Glutamatergic neuron (in vitro differentiated cells): ENCODE data around the gene NUCB1. TPM values are rescaled to one million over a fixed set of nuclear protein-coding genes. Genes with fewer than 3 reads are reported as not detected.

ENCODE experiments used
- DNase-seq: peaks from one replicate; pipeline ENCODE4 v3.0.0; 2022
- H3K27ac Mint-ChIP-seq: one replicate; pipeline ENCODE4 v1.8.0; 2020; ENCODE audit warnings: mild to moderate bottlenecking, mixed read lengths, inconsistent platforms; ENCODE audit not compliant: unreplicated experiment
- H3K27me3 Mint-ChIP-seq: one replicate; pipeline ENCODE4 v1.8.0; 2020; ENCODE audit warnings: mild to moderate bottlenecking, moderate library complexity, mixed read lengths, inconsistent platforms; ENCODE audit not compliant: unreplicated experiment
- H3K36me3 Mint-ChIP-seq: one replicate; pipeline ENCODE4 v1.8.0; 2020; ENCODE audit warnings: mild to moderate bottlenecking, mixed read lengths, inconsistent platforms; ENCODE audit not compliant: unreplicated experiment
- H3K4me1 Mint-ChIP-seq: one replicate; pipeline ENCODE4 v1.8.0; 2020; ENCODE audit warnings: mild to moderate bottlenecking, low read depth, mixed read lengths, inconsistent platforms; ENCODE audit not compliant: unreplicated experiment
- H3K4me3 Mint-ChIP-seq: one replicate; pipeline ENCODE4 v1.8.0; 2020; ENCODE audit warnings: mild to moderate bottlenecking, mixed read lengths, inconsistent platforms; ENCODE audit not compliant: unreplicated experiment
- H3K9me3 Mint-ChIP-seq: one replicate; pipeline ENCODE4 v1.8.0; 2020; ENCODE audit warnings: mild to moderate bottlenecking, moderate library complexity, mixed read lengths, inconsistent platforms; ENCODE audit not compliant: unreplicated experiment
- CTCF ChIP-seq: fragments of 200-600 bp; sonication (generic); IDR thresholded peaks from one replicate; pipeline ENCODE4 v1.5.0; 2021; ENCODE audit not compliant: partially characterized antibody, unreplicated experiment
- total RNA-seq: library from RNA; stranded (reverse); fragmentation: NEBNext Ultra II Directional; extraction: Animal tissue kit (Norgen Biotek cat#: 25700); gene quantifications from one replicate; pipeline ENCODE4 v1.2.1, GENCODE V29; 2021; ENCODE audit not compliant: unreplicated experiment

The NUCB1 gene
- total RNA-seq, 1 donor from 2014 or later: 115 TPM

- Mint-ChIP-seq H3K27me3 (peaks cover 18% of the 10 kb centered on the region), H3K9me3 (peaks cover 17% of the 10 kb centered on the region), H3K4me1 (peaks cover 30% of the 10 kb centered on the region), H3K27ac (peak overlapping the region; percentile 33), H3K36me3 (no peaks in the 10 kb centered on the region), H3K4me3 (no peak overlapping the region)
- TF ChIP-seq CTCF: no peak
- DNase-seq: no peak
These were observed 68.1 kb downstream of the NUCB1 start for GRCh38 chr19:48968179-48968661.

DNA sequence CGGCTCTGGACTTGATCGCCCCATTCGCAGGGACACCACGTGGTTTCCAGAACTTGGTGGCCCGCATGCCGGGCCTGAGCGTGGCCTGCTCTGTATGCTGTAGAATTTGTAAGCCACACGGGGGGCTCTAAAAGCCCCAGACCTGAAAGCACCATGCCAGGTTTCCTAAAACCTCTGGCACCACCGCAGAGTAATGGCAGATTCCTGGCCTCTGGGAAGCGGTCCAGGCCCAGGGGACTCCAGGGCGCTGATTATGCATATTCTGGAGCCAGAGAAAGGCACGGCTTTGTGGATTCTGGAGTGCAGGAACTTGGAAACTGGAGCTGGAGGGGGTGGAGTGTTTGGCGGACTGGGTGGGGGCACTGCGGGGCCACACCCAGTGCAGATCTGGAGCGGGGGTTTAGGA lies 68.7 kb downstream of the NUCB1 start:
- H3K27ac Mint-ChIP-seq: no peak overlapping the region
- peaks cover 26% of the 10 kb centered on the region for H3K4me1 Mint-ChIP-seq
- peaks cover 17% of the 10 kb centered on the region for H3K9me3 Mint-ChIP-seq
- H3K4me3 Mint-ChIP-seq: no peak overlapping the region
- H3K27me3 Mint-ChIP-seq: peaks cover 18% of the 10 kb centered on the region
- no peak for TF ChIP-seq CTCF
- H3K36me3 Mint-ChIP-seq: no peaks in the 10 kb centered on the region
- DNase-seq: no peak

DNA sequence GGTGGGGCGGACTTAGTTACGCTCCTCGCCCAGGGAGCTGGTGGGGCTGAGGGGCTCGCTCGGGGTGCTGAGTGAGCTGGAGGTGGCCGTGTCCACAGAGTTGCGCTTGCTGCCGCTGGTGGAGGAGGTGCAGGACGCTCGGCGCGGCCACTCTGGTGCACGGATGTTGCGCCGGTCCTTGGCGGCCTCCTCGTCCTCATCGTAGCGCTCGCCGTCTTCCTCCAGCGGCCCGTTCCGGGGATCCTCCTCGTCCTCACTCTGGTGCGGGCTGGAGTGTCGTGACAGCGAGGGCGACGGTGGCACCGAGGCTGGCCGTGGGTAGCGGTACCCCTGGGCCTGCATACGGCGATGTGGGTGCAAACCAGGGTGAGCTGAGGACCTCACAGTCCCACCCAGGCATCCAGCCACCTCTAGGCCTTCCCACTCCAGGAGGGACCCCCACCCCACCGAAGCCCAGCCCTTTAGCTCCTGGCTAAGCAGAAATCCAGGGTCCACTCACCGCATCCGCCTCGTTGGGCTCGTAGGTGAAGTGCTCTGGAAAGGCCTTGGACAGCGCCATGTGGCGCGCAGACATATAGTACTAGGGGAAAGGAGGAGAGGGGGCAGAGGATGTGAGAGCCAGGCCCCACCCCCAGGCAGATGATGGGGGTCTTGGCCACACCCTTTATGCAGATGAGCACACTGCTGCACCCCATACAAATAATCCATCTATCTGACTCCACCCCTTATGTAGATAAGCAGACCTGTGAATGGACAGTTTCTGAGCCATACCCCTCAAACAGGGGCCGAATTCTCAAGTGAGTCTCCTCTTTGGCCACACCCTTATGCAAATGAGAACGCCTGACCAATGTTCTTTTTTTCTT lies 69.4 kb downstream of the NUCB1 start:
- no peak for DNase-seq
- TF ChIP-seq CTCF: no peak
- H3K27me3 Mint-ChIP-seq: peaks cover 16% of the 10 kb centered on the region
- peaks cover 14% of the 10 kb centered on the region for H3K9me3 Mint-ChIP-seq
- H3K4me1 Mint-ChIP-seq: peaks cover 20% of the 10 kb centered on the region
- H3K4me3 Mint-ChIP-seq: no peak overlapping the region
- H3K27ac Mint-ChIP-seq: no peak overlapping the region
- H3K36me3 Mint-ChIP-seq: no peaks in the 10 kb centered on the region

- no peak for DNase-seq
- no peak overlapping the region for H3K27ac Mint-ChIP-seq
- peaks cover 12% of the 10 kb centered on the region for H3K9me3 Mint-ChIP-seq
- H3K36me3 Mint-ChIP-seq: no peaks in the 10 kb centered on the region
- TF ChIP-seq CTCF: no peak
- no peak overlapping the region for H3K4me3 Mint-ChIP-seq
- H3K4me1 Mint-ChIP-seq: peaks cover 17% of the 10 kb centered on the region
- H3K27me3 Mint-ChIP-seq: peaks cover 12% of the 10 kb centered on the region
These were observed 70.1 kb downstream of the NUCB1 start for GRCh38 chr19:48970139-48970766.

- peak; percentile 90 for TF ChIP-seq CTCF
- Mint-ChIP-seq H3K4me1 (peaks cover 16% of the 10 kb centered on the region), H3K4me3 (peak overlapping the region; percentile 25), H3K27me3 (peaks cover 7% of the 10 kb centered on the region), H3K27ac (no peak overlapping the region), H3K9me3 (peaks cover 7% of the 10 kb centered on the region), H3K36me3 (no peaks in the 10 kb centered on the region)
- DNase-seq: peak; percentile 92
These were observed 70.8 kb downstream of the NUCB1 start for GRCh38 chr19:48970923-48971395.
